Smooth muscle cell (in vitro differentiated cells): ENCODE data around the gene CUX1. TPM values are rescaled to one million over a fixed set of nuclear protein-coding genes. Genes with fewer than 3 reads are reported as not detected.

ENCODE experiments used
- DNase-seq: peaks from one replicate; lab custom pipeline; 2025; ENCODE audit not compliant: unreplicated experiment; lab: John Stamatoyannopoulos, UW
- H2AFZ ChIP-seq: fragments of 200-600 bp; sonication (generic); 2 replicates; pipeline ENCODE4 v1.6.0; 2016; ENCODE audit warnings: antibody characterized with exemption, low read depth, mild to moderate bottlenecking
- H3F3A ChIP-seq: fragments of 200-600 bp; sonication (generic); 2 replicates; pipeline ENCODE4 v1.6.0; 2017; ENCODE audit warnings: antibody characterized with exemption, low read depth
- H3K27ac ChIP-seq: fragments of 200-600 bp; sonication (generic); 2 replicates; pipeline ENCODE4 v1.5.1; 2016; ENCODE audit warnings: low read depth, mild to moderate bottlenecking
- H3K27me3 ChIP-seq: fragments of 200-600 bp; sonication (generic); 2 replicates; pipeline ENCODE4 v1.6.1; 2016; ENCODE audit warnings: low read depth, mild to moderate bottlenecking
- H3K36me3 ChIP-seq: fragments of 200-600 bp; sonication (generic); 2 replicates; pipeline ENCODE4 v1.5.1; 2016; ENCODE audit warnings: low read depth
- H3K4me1 ChIP-seq: fragments of 200-600 bp; sonication (generic); 2 replicates; pipeline ENCODE4 v1.5.1; 2016; ENCODE audit warnings: low read depth
- H3K4me2 ChIP-seq: fragments of 200-600 bp; sonication (generic); 2 replicates; pipeline ENCODE4 v1.6.0; 2016; ENCODE audit warnings: mild to moderate bottlenecking
- H3K4me3 ChIP-seq: fragments of 200-600 bp; sonication (generic); 2 replicates; pipeline ENCODE4 v1.5.1; 2016; ENCODE audit warnings: mild to moderate bottlenecking
- H3K79me2 ChIP-seq: fragments of 200-600 bp; sonication (generic); 2 replicates; pipeline ENCODE4 v1.6.0; 2016; ENCODE audit warnings: low read depth, mild to moderate bottlenecking
- H3K9ac ChIP-seq: fragments of 200-600 bp; sonication (generic); 2 replicates; pipeline ENCODE4 v1.6.0; 2016; ENCODE audit warnings: low read depth
- H3K9me3 ChIP-seq: fragments of 200-600 bp; sonication (generic); replicated peaks from 2 replicates; pipeline ENCODE4 v1.5.1; 2016; ENCODE audit warnings: low read depth
- H4K20me1 ChIP-seq: fragments of 200-600 bp; sonication (generic); 2 replicates; pipeline ENCODE4 v1.6.0; 2016; ENCODE audit warnings: low read depth
- CTCF ChIP-seq: fragments of 200-600 bp; sonication (generic); IDR thresholded peaks from 2 replicates; pipeline ENCODE4 v1.5.1; 2017; ENCODE audit warnings: borderline replicate concordance, mild to moderate bottlenecking, antibody characterized with exemption; ENCODE audit not compliant: insufficient read depth, poor library complexity, severe bottlenecking
- WGBS: methylation state at CpG from one replicate; pipeline ENCODE4 v1.1.7; 2016; ENCODE audit warnings: low lambda C conversion rate; 5-methylcytosine and 5-hydroxymethylcytosine counted together
- polyA plus RNA-seq: library from polyadenylated mRNA; unstranded; fragments of >200 nt; fragmentation: Nextera tagmentation; extraction: Ambion mirVana; gene quantifications from 2 replicates; pipeline ENCODE4 v1.2.1, GENCODE V29; 2016
- total RNA-seq: library from RNA; depleted of rRNA; stranded (reverse); fragments of >200 nt; gene quantifications from 2 replicates; pipeline ENCODE4 v1.2.3, GENCODE V29; 2014

Gene CUX1
- total and polyA plus RNA-seq, 2 experiments from 2014 or later, result 56.3 to 78.4 TPM

GRCh38 chr7:101906291-101907240 is 89.1 kb downstream of the CUX1 start:
- DNase-seq, result no peak
- H3K27me3 ChIP-seq, result no peaks in the 10 kb centered on the region
- H3K9ac ChIP-seq, result no peak overlapping the region
- no peaks in the 10 kb centered on the region for H3K9me3 ChIP-seq
- no peak overlapping the region for H3K27ac ChIP-seq
- no peaks in the 10 kb centered on the region for H3K4me1 ChIP-seq
- no peak overlapping the region for H2AFZ ChIP-seq
- peaks cover 99% of the 10 kb centered on the region for H3K79me2 ChIP-seq
- H3K4me2 ChIP-seq, result no peak overlapping the region
- TF ChIP-seq CTCF, result no peak
- peaks cover 6% of the 10 kb centered on the region for H3F3A ChIP-seq
- H3K4me3 ChIP-seq, result no peak overlapping the region
- no peaks in the 10 kb centered on the region for H3K36me3 ChIP-seq
- peaks cover 83% of the 10 kb centered on the region for H4K20me1 ChIP-seq
- WGBS, result 93% methylated on average over 18 of the region's 18 CpGs

- no peak for TF ChIP-seq CTCF
- Histone ChIP-seq H3K4me1 (peaks cover 8% of the 10 kb centered on the region), H3F3A (peaks cover 10% of the 10 kb centered on the region), H3K79me2 (peaks cover 87% of the 10 kb centered on the region), H3K36me3 (no peaks in the 10 kb centered on the region), H3K9me3 (no peaks in the 10 kb centered on the region), H4K20me1 (peaks cover 85% of the 10 kb centered on the region), H3K4me3 (no peak overlapping the region), H3K27me3 (no peaks in the 10 kb centered on the region), H3K9ac (no peak overlapping the region), H3K4me2 (peak overlapping the region; percentile 10), H3K27ac (peak overlapping the region; percentile 87), H2AFZ (no peak overlapping the region)
- 88% methylated on average over 17 of the region's 17 CpGs for WGBS
- no peak for DNase-seq
Measured at GRCh38 chr7:101910991-101911799, 93.8 kb downstream of the CUX1 start.

- Histone ChIP-seq H3K27ac (peak overlapping the region; percentile 87), H3K9me3 (no peaks in the 10 kb centered on the region), H3K27me3 (no peaks in the 10 kb centered on the region), H3K4me3 (no peak overlapping the region), H3K79me2 (peaks cover 86% of the 10 kb centered on the region), H3K9ac (peak overlapping the region; percentile 62), H2AFZ (no peak overlapping the region), H3K4me1 (peaks cover 8% of the 10 kb centered on the region), H3F3A (peaks cover 14% of the 10 kb centered on the region), H4K20me1 (peaks cover 82% of the 10 kb centered on the region), H3K36me3 (no peaks in the 10 kb centered on the region), H3K4me2 (peak overlapping the region; percentile 81)
- DNase-seq, result no peak
- TF ChIP-seq CTCF, result no peak
- WGBS, result 53% methylated on average over 19 of the region's 21 CpGs
Measured at GRCh38 chr7:101911800-101912715, 94.6 kb downstream of the CUX1 start.
